ENCODE measurements around the gene POLRMT.

- TF ChIP-seq CTCF (IDR thresholded peaks at IDR 0.05) (peak in 1 of 6 experiments; percentile 15), POLR2A (IDR thresholded peaks at IDR 0.05) (no peak)
Measured at GRCh38 chr19:670609-671075, 37.3 kb upstream of the POLRMT start.

Data from adrenal gland (tissue), 5 donors.